Lower leg skin (tissue), 3 donors: ENCODE data around the gene BTBD1.

Source experiments
- POLR2A ChIP-seq, 2 donors: fragments of 450-650 bp; IDR thresholded peaks; one replicate each; pipeline ENCODE4 v1.6.1; 2016 to 2017; ENCODE audit warnings: antibody characterized with exemption in 2 of 2, mild to moderate bottlenecking in 1 of 2, moderate library complexity in 1 of 2
- TF ChIP-seq, protein P1 (sequence below), 3 donors: fragments of 450-650 bp; IDR thresholded peaks; one replicate each; pipeline ENCODE4 v1.5.1; 2016; ENCODE audit warnings: antibody characterized with exemption in 3 of 3, mild to moderate bottlenecking in 3 of 3, moderate library complexity in 2 of 3

GRCh38 chr15:83011271-83012075 lies 55.6 kb downstream of the BTBD1 start, which contains the start of gene C15orf40:
- TF ChIP-seq, protein P1, sequence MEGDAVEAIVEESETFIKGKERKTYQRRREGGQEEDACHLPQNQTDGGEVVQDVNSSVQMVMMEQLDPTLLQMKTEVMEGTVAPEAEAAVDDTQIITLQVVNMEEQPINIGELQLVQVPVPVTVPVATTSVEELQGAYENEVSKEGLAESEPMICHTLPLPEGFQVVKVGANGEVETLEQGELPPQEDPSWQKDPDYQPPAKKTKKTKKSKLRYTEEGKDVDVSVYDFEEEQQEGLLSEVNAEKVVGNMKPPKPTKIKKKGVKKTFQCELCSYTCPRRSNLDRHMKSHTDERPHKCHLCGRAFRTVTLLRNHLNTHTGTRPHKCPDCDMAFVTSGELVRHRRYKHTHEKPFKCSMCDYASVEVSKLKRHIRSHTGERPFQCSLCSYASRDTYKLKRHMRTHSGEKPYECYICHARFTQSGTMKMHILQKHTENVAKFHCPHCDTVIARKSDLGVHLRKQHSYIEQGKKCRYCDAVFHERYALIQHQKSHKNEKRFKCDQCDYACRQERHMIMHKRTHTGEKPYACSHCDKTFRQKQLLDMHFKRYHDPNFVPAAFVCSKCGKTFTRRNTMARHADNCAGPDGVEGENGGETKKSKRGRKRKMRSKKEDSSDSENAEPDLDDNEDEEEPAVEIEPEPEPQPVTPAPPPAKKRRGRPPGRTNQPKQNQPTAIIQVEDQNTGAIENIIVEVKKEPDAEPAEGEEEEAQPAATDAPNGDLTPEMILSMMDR (IDR thresholded peaks at IDR 0.05), result peak in 1 of 3 donors; percentile 49
- TF ChIP-seq POLR2A (IDR thresholded peaks at IDR 0.05), result peak in 1 of 2 donors; percentile 53
